BLaER1 treated with 17β-estradiol and CSF1 and Interleukin-3, amounts not matched to agents 10 nM and 100 nM (cell line): ENCODE measurements around the gene USH2A.

Source experiments
- H3K27ac ChIP-seq, 11 experiments: shearing (Covaris generic); formaldehyde crosslinking; 2 replicates each; pipeline ENCODE4 v1.8.1; 2022
- H3K27me3 ChIP-seq, 11 experiments: shearing (Covaris generic); formaldehyde crosslinking; 2 replicates each; pipeline ENCODE4 v1.8.1; 2022
- H3K36me3 ChIP-seq, 11 experiments: shearing (Covaris generic); formaldehyde crosslinking; 2 replicates each; pipeline ENCODE4 v1.8.1; 2022
- H3K4me1 ChIP-seq, 10 experiments: shearing (Covaris generic); formaldehyde crosslinking; 2 replicates each; pipeline ENCODE4 v1.8.1; 2022
- H3K4me2 ChIP-seq, 11 experiments: shearing (Covaris generic); formaldehyde crosslinking; 2 replicates each; pipeline ENCODE4 v1.8.1; 2022
- H3K4me3 ChIP-seq, 10 experiments: shearing (Covaris generic); formaldehyde crosslinking; 2 replicates each; pipeline ENCODE4 v1.8.1; 2022
- H3K9ac ChIP-seq, 11 experiments: shearing (Covaris generic); formaldehyde crosslinking; 2 replicates each; pipeline ENCODE4 v1.8.1; 2022
- H3K9me3 ChIP-seq, 11 experiments: shearing (Covaris generic); formaldehyde crosslinking; replicated peaks in 1 of 11; 2 replicates each; pipeline ENCODE4 v1.8.1; 2022
- H4K20me1 ChIP-seq, 11 experiments: shearing (Covaris generic); formaldehyde crosslinking; 2 replicates each; pipeline ENCODE4 v1.8.1; 2022
- Cebpa-rat ChIP-seq, 11 experiments: shearing (Covaris generic); IDR thresholded peaks; 2 replicates each; pipeline ENCODE4 v1.8.1; 2022

The USH2A gene

DNA sequence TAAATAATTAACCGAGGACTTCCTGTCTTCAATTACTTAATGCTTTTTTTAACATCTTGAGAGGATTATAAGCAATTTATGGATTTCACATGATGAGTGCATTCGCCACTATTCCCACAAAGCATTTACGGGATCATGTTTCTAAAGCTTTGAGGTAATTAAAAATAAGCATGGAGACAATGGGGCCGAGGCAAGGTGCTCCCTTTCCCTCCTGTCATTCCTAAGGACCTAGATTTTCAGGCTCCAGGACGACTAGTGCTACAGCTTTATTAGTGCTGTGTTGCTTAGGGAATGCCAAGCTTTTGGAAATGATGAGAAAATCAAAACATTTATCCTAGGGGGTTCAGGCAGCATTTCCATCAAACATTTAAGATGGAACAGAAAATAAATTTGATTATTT lies 646.9 kb downstream of the USH2A start:
- no peaks in the 10 kb centered on the region for H3K9me3 ChIP-seq
- H3K27me3 ChIP-seq = no peaks in the 10 kb centered on the region
- H4K20me1 ChIP-seq = no peaks in the 10 kb centered on the region
- TF ChIP-seq Cebpa-rat (IDR thresholded peaks at IDR 0.05) = no peak
- H3K27ac ChIP-seq = no peak overlapping the region
- H3K4me1 ChIP-seq = no peaks in the 10 kb centered on the region
- H3K4me2 ChIP-seq = no peak overlapping the region
- H3K9ac ChIP-seq = no peak overlapping the region
- no peaks in the 10 kb centered on the region for H3K36me3 ChIP-seq
- no peak overlapping the region for H3K4me3 ChIP-seq

- no peaks in the 10 kb centered on the region for H3K4me1 ChIP-seq
- no peak for TF ChIP-seq Cebpa-rat (IDR thresholded peaks at IDR 0.05)
- no peaks in the 10 kb centered on the region for H4K20me1 ChIP-seq
- H3K9ac ChIP-seq = no peak overlapping the region
- H3K27me3 ChIP-seq = no peaks in the 10 kb centered on the region
- H3K4me3 ChIP-seq = no peak overlapping the region
- no peak overlapping the region for H3K4me2 ChIP-seq
- H3K36me3 ChIP-seq = no peaks in the 10 kb centered on the region
- H3K9me3 ChIP-seq = no peaks in the 10 kb centered on the region
- H3K27ac ChIP-seq = no peak overlapping the region
Observed at GRCh38 chr1:215772151-215772550, 651.1 kb downstream of the USH2A start.

DNA sequence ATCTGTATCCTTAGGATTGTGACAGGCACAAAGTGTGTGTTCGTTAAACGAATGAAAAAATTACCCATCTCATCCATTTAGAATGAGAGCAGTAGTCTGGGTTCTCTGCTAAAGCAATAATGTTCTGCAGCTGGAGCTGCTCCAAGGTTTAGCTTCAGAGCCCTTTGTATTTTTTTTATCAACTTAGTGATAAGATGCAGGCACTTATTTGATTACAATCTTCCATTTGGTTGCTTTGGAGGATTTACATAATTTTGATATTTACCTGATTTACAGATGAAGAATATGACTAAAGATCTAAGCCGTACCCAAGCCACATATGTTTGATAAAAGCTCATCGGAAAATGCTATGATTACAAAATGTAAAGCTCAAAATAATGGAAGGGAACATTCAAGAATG lies 654.9 kb downstream of the USH2A start:
- H3K9me3 ChIP-seq = no peaks in the 10 kb centered on the region
- H3K4me2 ChIP-seq = no peak overlapping the region
- H3K4me3 ChIP-seq = no peak overlapping the region
- H3K4me1 ChIP-seq = no peaks in the 10 kb centered on the region
- H3K27me3 ChIP-seq = no peaks in the 10 kb centered on the region
- H3K27ac ChIP-seq = no peak overlapping the region
- H3K36me3 ChIP-seq = no peaks in the 10 kb centered on the region
- H4K20me1 ChIP-seq = no peaks in the 10 kb centered on the region
- TF ChIP-seq Cebpa-rat (IDR thresholded peaks at IDR 0.05) = no peak
- H3K9ac ChIP-seq = no peak overlapping the region

DNA sequence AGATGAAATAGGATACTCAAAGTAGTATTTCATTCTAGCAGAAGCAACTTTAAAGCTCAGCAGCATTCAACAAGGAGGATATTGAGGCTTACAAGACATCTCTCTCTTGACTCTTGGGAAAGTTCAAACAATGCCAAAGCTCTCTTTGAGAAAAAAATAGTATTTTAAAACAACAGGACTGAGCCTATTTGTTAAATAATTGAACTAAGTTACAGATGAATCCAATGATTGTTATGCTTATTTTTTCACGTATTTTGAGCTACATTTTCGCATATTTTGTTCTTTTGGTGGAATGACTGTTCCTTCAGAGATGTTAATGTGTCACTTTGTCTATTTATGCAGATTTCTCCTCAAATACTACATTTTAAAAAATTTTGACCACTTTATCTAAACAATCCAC lies 655.5 kb downstream of the USH2A start:
- Histone ChIP-seq H3K4me2 (no peak overlapping the region), H3K36me3 (no peaks in the 10 kb centered on the region), H3K4me1 (no peaks in the 10 kb centered on the region), H3K27me3 (no peaks in the 10 kb centered on the region), H3K9ac (no peak overlapping the region), H3K27ac (no peak overlapping the region), H4K20me1 (no peaks in the 10 kb centered on the region), H3K4me3 (no peak overlapping the region), H3K9me3 (no peaks in the 10 kb centered on the region)
- no peak for TF ChIP-seq Cebpa-rat (IDR thresholded peaks at IDR 0.05)

- no peak overlapping the region for H3K4me2 ChIP-seq
- no peak overlapping the region for H3K4me3 ChIP-seq
- H3K27me3 ChIP-seq = no peaks in the 10 kb centered on the region
- no peaks in the 10 kb centered on the region for H3K9me3 ChIP-seq
- H3K4me1 ChIP-seq = no peaks in the 10 kb centered on the region
- TF ChIP-seq Cebpa-rat (IDR thresholded peaks at IDR 0.05) = no peak
- no peaks in the 10 kb centered on the region for H4K20me1 ChIP-seq
- no peak overlapping the region for H3K27ac ChIP-seq
- no peaks in the 10 kb centered on the region for H3K36me3 ChIP-seq
- no peak overlapping the region for H3K9ac ChIP-seq
Observed at GRCh38 chr1:215766521-215766920, 656.7 kb downstream of the USH2A start.

GRCh38 chr1:215765833-215766232 lies 657.4 kb downstream of the USH2A start:
- Histone ChIP-seq H3K4me2 (no peak overlapping the region), H4K20me1 (no peaks in the 10 kb centered on the region), H3K27me3 (no peaks in the 10 kb centered on the region), H3K36me3 (no peaks in the 10 kb centered on the region), H3K9me3 (no peaks in the 10 kb centered on the region), H3K27ac (no peak overlapping the region), H3K4me3 (no peak overlapping the region), H3K9ac (no peak overlapping the region), H3K4me1 (no peaks in the 10 kb centered on the region)
- TF ChIP-seq Cebpa-rat (IDR thresholded peaks at IDR 0.05) = no peak

DNA sequence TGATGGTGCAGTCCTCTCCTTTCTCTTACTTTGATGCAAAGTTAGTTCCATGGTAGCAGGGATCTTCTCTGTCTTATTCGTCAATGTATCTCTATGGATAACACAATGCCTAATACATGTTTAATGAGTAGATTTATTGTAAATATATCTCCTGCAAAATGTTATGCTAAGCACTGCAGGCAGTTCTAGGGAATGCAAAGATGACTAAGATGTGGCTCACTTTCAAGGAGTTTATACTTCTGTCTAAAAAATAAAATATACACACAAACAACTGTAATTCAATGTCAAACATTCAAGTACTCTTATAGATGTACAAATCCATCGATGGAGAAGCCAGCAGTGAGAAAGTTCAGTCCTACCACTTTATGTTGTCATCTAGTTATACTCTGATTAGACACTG lies 661.8 kb downstream of the USH2A start:
- no peaks in the 10 kb centered on the region for H3K4me1 ChIP-seq
- no peaks in the 10 kb centered on the region for H3K27me3 ChIP-seq
- no peak overlapping the region for H3K4me3 ChIP-seq
- TF ChIP-seq Cebpa-rat (IDR thresholded peaks at IDR 0.05) = no peak
- H3K9me3 ChIP-seq = no peaks in the 10 kb centered on the region
- no peak overlapping the region for H3K4me2 ChIP-seq
- H3K27ac ChIP-seq = no peak overlapping the region
- H4K20me1 ChIP-seq = no peaks in the 10 kb centered on the region
- H3K36me3 ChIP-seq = no peaks in the 10 kb centered on the region
- H3K9ac ChIP-seq = no peak overlapping the region

DNA sequence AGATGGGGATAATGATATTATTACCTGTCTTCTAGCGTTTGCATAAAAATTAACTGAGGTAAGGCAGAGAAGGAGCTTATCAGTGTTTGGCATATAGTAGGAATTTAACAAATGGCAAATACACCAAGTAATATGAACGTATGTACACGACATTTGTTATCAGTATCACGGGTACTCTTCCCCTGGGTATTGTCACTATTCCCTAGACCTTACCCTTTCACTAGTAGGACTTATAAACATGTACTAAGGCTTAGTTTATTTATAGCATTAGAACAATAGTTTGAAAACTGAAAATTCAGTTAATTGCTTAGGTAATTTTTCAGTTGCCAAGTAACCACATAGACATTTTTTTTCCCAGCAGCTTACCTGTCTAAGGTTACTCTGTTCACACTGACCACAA lies 669.1 kb downstream of the USH2A start:
- H3K27me3 ChIP-seq = no peaks in the 10 kb centered on the region
- no peaks in the 10 kb centered on the region for H3K36me3 ChIP-seq
- H3K4me3 ChIP-seq = no peak overlapping the region
- no peak for TF ChIP-seq Cebpa-rat (IDR thresholded peaks at IDR 0.05)
- H4K20me1 ChIP-seq = no peaks in the 10 kb centered on the region
- no peak overlapping the region for H3K4me2 ChIP-seq
- no peaks in the 10 kb centered on the region for H3K4me1 ChIP-seq
- H3K27ac ChIP-seq = no peak overlapping the region
- H3K9ac ChIP-seq = no peak overlapping the region
- H3K9me3 ChIP-seq = no peaks in the 10 kb centered on the region

DNA sequence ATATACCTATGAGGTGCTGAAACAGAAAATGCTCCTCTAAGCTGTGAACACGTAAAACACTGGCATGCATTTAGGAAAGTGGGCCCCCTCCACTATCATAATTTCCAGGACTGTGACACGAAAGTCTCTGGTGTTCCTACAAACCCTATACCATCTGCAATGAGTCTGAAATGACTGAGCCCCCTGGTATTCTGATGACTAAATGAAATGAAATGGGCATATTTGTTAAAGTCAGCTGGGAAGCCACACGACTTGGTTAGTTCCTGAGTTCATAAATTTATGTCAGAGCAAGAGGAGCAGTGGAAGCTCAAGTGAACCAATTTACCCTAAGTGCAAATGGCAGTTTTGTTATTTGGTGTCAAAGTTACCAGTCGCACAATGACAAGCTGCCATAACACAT lies 673.8 kb downstream of the USH2A start:
- H3K9ac ChIP-seq = no peak overlapping the region
- no peak for TF ChIP-seq Cebpa-rat (IDR thresholded peaks at IDR 0.05)
- H3K4me1 ChIP-seq = no peaks in the 10 kb centered on the region
- H3K4me2 ChIP-seq = no peak overlapping the region
- no peaks in the 10 kb centered on the region for H4K20me1 ChIP-seq
- H3K27ac ChIP-seq = no peak overlapping the region
- H3K36me3 ChIP-seq = no peaks in the 10 kb centered on the region
- H3K9me3 ChIP-seq = no peaks in the 10 kb centered on the region
- no peak overlapping the region for H3K4me3 ChIP-seq
- H3K27me3 ChIP-seq = no peaks in the 10 kb centered on the region

GRCh38 chr1:215748431-215748830 lies 674.8 kb downstream of the USH2A start:
- Histone ChIP-seq H3K4me2 (no peak overlapping the region), H3K27ac (no peak overlapping the region), H3K27me3 (no peaks in the 10 kb centered on the region), H3K9me3 (no peaks in the 10 kb centered on the region), H3K36me3 (no peaks in the 10 kb centered on the region), H3K9ac (no peak overlapping the region), H4K20me1 (no peaks in the 10 kb centered on the region), H3K4me3 (no peak overlapping the region), H3K4me1 (no peaks in the 10 kb centered on the region)
- no peak for TF ChIP-seq Cebpa-rat (IDR thresholded peaks at IDR 0.05)

DNA sequence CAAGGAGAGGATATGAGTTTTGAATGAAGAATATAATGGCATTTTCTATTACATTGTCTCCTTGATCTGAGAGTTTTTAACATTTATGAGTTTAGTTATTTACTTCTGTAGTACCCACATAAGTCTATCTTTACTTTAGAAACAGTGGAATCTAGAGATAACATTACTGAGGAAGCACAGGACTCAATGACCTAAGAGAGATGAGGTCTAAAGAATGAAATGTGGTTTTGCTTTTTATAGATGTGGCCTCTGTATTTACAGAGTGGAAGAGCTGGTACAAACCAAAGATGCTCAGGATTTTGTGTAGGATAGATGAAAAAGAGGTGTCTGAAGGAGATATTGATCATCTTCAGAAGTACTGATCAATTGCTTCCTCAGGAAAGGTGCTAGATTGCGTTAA lies 678.8 kb downstream of the USH2A start:
- no peaks in the 10 kb centered on the region for H3K27me3 ChIP-seq
- H3K4me2 ChIP-seq = no peak overlapping the region
- H3K4me1 ChIP-seq = no peaks in the 10 kb centered on the region
- no peak overlapping the region for H3K9ac ChIP-seq
- H3K27ac ChIP-seq = no peak overlapping the region
- TF ChIP-seq Cebpa-rat (IDR thresholded peaks at IDR 0.05) = no peak
- H3K4me3 ChIP-seq = no peak overlapping the region
- H4K20me1 ChIP-seq = no peaks in the 10 kb centered on the region
- no peaks in the 10 kb centered on the region for H3K9me3 ChIP-seq
- no peaks in the 10 kb centered on the region for H3K36me3 ChIP-seq
